Activated T-helper 1 cell treated with anti-CD3 and anti-CD28 coated beads, Interleukin-2, amount 50 U/mL, for 16 hours (primary cell): Measurements from ENCODE around the gene MDH2.
"Not testable (repeated sequence)": the region's sequence is repeated elsewhere in the genome, so short reads cannot be mapped to it uniquely, and the experiment has no call there.

Experiments used
- DNase-seq, 2 donors: peaks; one replicate each; pipeline ENCODE4 v3.0.0-alpha.2; 2020; ENCODE audit warnings: low read depth in 1 of 2, low spot score in 1 of 2

The MDH2 gene

DNA sequence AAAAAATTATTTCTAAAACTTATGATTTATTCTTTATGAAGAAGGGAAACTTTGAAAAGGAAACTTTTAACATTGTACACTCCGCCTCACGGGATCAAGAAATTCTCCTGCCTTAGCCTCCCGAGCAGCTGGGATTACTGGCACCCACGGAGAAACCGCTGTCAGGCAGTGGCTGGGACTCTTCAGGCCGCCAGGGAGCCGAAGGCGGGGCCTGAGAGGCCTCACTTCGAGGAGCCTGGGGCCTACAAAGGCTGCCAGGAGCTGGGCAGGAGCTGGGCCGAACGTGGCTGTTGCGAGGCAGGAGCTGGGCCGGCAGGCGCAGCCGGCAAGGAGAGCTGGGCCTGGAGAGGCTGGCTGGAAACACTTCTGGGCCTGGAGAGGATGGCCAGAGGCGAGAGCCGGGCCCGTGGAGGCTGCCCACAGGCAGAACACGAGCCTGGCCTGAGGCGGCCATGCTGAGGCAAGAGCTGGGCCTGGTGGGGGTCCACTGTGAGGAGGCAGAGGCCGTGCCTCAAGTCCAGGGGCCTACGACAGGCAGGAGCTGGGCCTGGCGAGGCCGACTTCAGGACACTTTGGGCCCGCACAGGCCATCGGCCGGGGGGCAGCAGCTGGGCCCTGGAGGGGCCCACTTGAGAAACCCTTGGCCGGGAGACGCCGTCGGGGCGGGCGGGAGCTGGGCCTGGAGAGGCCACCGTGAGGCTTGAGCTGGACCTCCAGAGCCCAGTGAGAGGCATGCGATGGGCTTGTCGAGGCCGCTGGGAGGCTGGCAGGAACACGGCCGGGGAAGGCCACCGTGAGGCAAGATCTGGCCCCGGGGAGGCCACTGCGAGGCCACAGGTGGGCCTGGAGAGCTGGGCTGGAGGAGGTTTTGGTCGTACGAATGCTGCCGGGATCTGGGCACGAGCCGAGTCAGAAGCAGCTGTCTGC lies 23.7 kb downstream of the MDH2 start:
- DNase-seq, result no peak

DNA sequence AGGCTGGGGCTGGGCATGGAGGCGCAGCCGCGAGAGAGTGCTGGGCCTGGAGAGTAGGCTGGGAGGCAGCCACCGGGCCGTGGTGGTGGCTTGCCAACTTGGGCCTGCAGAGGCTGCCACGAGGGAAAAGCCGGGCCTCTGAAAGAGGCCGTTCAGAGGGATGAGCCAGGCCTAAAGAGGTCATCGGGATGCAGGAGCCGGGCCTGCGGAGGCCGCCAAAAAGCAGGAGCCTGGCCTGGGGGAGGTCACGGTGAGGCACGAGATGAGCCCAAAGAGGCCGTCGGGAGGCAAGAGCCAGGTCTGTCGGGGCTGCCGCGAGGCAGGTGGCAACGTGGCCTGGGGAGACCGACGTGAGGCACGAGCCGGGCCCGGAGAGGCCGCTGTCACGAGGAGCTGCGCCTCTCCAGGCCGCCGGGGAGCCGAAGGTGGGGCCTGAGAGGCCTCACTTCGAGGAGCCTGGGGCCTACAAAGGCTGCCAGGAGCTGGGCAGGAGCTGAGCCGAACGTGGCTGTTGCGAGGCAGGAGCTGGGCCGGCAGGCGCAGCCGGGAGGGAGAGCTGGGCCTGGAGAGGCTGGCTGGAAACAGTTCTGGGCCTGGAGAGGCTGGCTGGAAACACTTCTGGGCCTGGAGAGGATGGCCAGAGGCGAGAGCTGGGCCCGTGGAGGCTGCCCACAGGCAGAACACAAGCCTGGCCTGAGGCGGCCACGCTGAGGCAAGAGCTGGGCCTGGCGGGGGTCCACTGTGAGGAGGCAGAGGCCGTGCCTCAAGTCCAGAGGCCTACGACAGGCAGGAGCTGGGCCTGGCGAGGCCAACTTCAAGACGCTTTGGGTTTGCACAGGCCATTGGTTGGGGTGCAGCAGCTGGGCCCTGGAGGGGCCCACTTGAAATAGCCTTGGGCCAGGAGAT lies 24.6 kb downstream of the MDH2 start:
- DNase-seq, result no peak

DNA sequence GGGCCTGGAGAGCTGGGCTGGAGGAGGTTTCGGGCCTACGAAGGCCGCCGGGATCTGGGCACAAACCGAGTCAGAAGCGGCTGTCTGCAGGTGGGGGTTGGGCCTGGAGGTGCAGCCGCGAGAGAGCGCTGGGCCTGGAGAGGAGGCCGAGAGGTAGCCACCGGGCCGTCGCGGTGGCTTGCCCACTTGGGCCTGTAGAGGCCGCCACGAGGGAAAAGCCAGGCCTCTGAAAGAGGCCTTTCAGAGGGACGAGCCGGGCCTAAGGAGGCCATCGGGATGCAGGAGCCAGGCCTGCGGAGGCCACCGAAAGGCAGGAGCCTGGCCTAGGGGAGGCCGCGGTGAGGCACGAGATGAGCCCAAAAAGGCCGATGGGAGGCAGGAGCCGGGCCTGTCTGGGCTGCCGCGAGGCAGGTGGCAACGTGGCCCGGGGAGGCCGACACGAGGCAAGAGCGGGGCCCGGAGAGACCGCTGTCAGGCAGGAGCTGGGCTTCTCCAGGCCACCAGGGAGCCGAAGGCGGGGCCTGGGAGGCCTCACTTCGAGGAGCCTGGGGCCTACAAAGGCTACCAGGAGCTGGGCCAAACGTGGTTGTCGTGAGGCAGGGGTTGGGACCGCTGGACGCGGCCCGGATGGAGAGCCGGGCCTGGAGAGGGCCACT lies 25.6 kb downstream of the MDH2 start:
- DNase-seq, result no peak

DNA sequence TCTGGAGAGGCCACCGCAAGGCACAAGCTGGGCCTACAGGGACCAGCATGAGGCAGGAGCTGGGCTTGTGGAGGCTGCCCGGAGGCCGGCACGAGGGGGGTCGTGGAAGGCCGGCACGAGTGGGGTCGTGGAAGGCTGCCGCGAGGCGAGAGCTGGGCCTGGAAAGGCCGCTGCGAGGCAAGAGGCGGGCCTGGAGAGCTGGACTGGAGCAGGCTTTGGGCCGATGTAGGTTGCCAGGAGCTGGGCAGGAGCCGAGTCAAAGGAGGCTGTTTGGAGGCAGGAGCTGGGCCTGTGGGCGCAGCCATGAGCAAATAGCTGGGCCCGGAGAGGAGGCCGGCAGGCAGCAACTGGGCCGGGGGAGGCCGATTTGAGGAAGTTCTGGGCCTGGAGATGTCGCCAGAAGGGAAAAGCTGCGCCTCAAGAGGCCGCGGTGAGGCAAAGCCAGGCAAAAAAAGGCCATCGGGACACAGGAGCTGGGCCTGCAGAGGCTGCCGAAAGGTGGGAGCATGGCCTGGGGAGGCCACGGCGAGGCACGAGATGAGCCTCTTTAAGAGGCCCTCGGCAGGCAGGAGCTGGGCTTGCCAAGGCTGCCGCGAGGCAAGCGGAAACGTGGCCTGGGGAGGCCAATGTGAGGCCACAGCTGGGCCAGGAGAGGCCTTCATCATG lies 26.5 kb downstream of the MDH2 start:
- DNase-seq, result no peak

- no peak for DNase-seq
Observed at GRCh38 chr7:76074972-76075370, 27.1 kb downstream of the MDH2 start.

DNA sequence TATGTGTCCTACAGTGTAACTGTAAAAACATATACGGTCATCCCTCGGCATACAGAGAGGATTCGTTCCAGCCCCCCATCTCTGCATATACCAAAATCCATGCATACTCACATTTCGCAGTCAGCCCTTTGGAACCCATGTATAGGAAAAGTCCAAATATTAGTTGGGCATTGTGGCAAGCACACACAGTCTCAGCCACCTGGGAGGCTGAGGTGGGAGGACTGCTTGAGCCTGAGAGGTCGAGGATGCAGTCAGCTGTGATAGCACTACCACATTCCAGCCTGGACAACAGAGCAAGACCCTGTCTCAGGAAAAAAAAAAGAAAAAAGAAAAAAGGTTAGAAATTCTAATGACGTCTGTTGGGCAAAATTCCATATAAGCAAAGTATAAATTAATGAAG lies 29.1 kb downstream of the MDH2 start:
- no peak for DNase-seq

DNA sequence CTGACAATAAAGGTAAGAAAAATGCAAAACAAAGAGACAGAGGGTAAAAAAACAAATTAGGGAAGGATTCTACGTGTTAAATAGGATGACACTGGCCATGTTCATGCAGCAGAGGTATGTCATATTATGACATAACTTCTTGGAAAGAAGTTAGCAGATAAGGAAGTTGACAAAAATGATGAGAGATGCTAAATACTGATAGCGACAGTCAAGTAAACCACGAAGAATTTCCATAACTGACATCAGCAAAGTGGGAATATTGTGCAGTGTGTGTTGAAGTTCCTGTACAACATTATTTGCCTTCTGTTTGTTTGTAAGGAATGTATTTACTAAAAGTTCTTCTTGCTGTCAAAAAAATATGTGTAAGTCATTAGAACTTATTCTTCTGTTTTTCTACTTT lies 29.5 kb downstream of the MDH2 start:
- no peak for DNase-seq

GRCh38 chr7:76080204-76080603 lies 32.3 kb downstream of the MDH2 start:
- no peak for DNase-seq

GRCh38 chr7:76084115-76084514 lies 36.2 kb downstream of the MDH2 start:
- not testable (repeated sequence) for DNase-seq

DNA sequence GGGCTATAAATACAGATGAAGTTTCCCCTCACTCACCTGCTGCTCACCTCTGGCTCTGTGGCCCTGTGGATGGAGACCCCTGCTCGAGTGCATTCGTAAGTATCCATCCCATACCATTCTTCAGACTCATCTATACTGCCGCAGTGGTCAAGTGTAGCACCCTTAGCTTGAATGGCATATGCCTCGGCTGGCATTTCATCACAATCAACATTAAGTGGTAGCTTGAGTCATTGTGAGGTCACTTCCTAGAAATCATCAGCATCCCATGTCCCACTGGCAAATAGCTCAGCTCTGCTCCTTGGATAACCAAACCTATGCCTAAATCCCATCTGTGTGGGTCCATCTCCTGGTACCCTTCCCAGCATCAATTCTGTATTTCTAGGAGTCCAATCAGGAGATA lies 38.2 kb downstream of the MDH2 start:
- no peak for DNase-seq

DNA sequence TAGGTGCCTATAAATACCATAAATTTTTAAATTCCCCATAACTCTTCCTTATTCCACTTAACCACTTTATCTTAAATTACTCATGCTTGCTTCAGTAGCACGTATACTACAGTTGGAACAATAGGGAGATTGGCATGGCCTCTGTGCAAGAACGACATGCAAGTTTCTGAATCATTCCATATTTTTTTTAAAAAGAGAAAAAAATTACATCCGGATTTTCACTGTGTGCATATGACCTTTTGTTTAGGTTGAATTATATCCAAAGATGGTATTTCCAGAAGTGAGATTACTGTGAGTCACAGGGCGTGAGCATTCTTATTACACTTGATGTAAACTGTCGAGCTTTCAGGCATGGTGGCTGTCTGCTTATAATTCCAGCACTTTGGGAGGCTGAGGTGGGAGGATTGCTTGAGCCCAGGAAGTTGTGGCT lies 39.5 kb downstream of the MDH2 start:
- DNase-seq, result not testable (repeated sequence)

DNA sequence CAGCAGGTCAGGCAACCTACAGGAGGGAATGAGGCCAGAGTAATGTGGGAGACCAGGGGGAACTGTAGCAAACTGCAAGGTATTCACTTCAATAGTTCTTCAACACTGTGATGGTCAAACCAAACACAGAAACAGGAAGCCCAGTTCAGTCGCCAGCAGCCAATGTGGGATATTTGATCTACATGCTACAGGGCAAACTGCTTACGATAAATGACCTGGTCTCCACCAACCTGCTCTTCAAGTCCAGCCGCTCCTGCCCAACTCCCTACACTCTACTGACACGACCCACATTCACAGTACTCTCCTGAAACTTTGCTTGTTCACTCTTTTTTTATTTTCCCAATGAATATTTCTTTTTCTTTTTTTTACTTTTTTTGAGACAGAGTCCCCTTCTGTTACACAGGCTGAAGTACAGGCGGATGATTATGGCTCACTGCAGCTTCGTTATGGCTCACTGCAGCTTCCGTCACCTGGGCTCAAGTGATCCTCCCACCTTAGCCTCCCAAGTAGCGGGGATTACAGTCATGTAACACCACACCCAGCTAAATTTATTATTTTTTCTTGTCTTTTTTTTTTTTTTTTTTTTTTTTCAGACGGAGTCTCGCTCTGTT lies 42.1 kb downstream of the MDH2 start:
- DNase-seq, result no peak

- no peak for DNase-seq
Observed at GRCh38 chr7:76091506-76091905, 43.6 kb downstream of the MDH2 start.

DNA sequence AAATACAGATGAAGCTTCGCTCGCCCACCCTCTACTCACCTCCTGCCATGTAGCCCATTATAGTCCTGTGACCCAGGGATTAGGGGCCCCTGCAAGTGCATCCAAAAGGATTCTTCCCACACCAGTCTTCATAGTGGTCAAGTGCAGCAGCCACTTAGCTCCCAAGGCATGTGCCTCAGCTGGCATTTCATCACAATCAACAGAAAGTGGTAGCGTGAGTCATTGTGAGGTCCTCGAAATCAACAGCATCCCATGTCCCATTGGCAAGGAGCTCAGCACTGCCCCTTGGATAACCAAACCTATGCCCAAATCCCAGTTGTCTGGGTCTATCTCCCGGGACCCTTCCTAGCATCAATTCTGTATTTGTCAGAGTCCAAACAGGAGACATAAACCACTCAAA lies 45.6 kb downstream of the MDH2 start:
- DNase-seq, result not testable (repeated sequence)

DNA sequence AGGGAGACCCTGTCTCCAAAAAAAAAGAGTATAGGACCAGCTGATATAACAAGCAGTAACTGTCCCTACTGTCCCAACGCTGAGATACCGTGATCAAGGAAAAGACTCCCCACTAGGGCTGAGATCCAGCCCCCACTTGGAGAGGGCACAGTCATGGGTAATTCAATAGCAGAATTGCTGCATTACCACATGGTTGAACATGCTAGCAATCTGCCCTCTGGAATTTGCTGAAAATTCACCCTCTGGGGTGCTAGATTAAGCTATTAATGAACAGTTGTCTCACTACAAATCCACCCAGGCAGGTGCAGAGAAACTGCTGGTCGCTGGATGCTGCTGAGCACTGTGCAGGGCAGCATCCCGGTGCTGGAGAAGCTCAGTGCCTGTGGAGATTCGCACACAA lies 46.4 kb downstream of the MDH2 start:
- DNase-seq, result not testable (repeated sequence)

DNA sequence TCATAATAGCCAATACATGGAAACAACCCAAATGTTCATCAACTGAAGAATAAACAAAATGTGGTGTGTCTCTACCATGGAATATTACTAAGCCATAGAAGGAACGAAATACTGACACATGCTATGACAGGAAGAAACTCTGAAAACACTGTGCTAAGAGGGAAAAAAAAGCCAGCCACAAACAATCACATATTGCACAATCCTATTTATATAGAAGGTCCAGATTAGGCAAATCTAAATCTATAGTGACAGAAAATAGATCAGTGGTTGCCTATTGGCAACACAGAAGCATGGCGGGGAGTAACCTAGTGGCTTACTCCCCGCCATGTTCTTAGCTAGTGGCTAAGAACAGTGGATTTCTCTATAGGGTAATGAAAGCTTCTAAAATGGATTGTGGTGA lies 48.0 kb downstream of the MDH2 start:
- no peak for DNase-seq

DNA sequence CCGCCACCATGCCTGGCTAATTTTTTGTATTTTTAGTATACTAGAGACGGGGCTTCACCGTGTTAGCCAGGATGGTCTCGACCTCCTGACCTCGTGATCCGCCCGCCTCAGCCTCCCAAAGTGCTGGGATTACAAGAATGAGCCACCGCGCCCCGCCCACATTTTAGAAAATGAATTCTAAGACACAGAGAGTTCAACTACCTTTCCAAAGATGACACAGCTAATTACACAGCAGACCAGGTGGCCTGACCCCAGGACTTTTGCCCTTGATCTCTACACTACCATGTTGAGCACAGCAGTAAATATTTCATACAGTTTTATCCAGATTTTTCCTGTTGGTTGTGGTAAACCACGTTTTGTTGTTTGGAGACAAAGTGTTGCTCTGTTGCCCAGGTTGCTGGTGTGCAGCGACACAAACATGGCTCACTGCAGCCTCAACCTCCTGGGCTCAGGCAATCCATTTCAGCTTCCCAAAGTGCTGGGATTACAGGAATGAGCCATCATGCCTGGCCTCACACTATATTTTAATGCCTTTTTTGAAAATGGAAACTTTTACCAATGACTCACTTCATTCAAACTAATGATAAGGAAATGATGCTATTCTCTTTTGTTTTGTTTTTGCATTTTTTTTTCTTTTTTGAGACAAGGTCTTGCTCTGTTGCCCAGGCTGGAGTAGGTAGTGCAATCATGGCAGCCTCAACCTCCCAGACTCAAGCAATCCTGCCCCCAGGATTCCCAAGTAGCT lies 54.0 kb downstream of the MDH2 start:
- DNase-seq, result not testable (repeated sequence)

DNA sequence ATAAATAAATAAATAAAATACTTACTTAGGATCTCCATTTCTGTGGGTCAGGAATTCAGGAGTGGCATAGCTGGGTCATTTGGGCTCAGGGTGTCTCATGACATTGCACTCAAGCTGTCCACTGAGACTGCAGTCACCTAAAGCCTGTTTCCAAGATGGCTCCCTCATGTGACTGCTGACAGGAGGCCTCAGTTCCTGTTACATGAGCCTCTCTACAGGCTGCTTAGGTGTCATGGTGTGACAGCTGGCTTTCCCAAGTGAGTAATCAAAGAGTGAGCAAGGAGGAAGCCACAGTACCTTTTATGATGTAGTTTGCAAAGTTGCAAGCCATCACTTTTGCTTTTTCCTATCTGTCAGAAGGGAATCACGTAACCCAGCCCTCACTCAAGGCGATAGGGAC lies 55.9 kb downstream of the MDH2 start:
- DNase-seq, result not testable (repeated sequence)

DNA sequence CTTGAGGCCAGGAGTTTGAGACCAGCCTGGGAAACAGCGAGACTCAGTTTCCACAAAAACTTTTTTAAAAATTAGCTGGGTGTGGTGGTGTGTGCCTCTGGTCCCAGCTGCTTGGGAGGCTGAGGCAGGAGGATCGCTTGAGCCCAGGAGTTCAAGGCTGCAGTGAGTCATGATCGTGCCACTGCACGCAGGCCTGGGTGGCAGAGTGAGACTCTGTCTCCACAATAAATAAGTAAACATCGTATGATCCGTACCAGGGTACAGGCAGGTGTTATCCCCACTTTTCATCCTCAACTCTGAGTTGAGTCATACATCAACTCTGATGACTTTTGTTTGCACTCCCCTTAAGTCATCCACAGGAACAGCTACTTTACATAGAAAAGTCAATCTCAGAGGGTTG lies 58.2 kb downstream of the MDH2 start:
- DNase-seq, result not testable (repeated sequence)

DNA sequence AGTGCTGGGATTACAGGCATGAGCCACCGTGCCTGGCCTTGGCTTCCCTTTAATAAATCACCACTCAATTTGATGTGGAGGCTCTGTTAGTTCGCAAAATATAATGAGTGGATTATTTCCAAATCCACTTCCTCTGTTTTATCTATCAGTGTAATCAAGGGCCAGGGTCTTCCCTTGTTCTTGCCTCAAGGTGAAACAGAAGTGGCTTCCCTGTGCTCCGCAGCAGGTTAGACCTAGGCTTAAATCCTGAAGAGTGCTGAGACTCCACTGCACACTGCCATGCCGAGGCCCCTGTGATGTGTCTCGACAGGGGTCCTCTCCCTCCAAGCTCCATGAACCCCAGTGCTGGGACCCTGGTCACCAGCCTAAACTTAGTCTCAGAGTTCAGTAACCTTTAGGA lies 59.0 kb downstream of the MDH2 start:
- no peak for DNase-seq
